Kidney (tissue), 14 donors: ENCODE results near the gene SMIM24. TPM values are rescaled to one million over a fixed set of nuclear protein-coding genes. Genes with fewer than 3 reads are reported as not detected.
"Not testable (repeated sequence)": the region's sequence is repeated elsewhere in the genome, so short reads cannot be mapped to it uniquely, and the experiment has no call there.

ENCODE experiments used
- DNase-seq, 5 donors: peaks; one replicate each; pipeline ENCODE4 v3.0.0-alpha.2; 2013 to 2020
- FAIRE-seq: peaks from 2 replicates; lab custom pipeline; 2012; peaks lifted over from hg19 to GRCh38; lab: Jason Lieb, UNC
- H3K27ac ChIP-seq, 2 donors: one replicate each; pipeline ENCODE4 v1.7.0; 2013; ENCODE audit warnings: low read depth in 2 of 2, low read length in 2 of 2, inconsistent platforms in 1 of 2
- H3K27me3 ChIP-seq: one replicate; pipeline ENCODE4 v1.7.1; 2013; ENCODE audit warnings: low read length, inconsistent platforms; ENCODE audit not compliant: control insufficient read depth, insufficient read depth
- H3K36me3 ChIP-seq, 3 donors: one replicate each; pipeline versions ENCODE4 v1.7.0 to v1.7.1; 2013; ENCODE audit warnings: low read length in 3 of 3, control low read depth in 1 of 3, inconsistent platforms in 1 of 3; ENCODE audit not compliant: insufficient read depth in 3 of 3, control insufficient read depth in 2 of 3
- H3K4me1 ChIP-seq, 3 donors: one replicate each; pipeline versions ENCODE4 v1.7.0 to v1.7.1; 2013; ENCODE audit warnings: low read length in 3 of 3, inconsistent platforms in 1 of 3, low read depth in 1 of 3; ENCODE audit not compliant: control insufficient read depth in 2 of 3, insufficient read depth in 2 of 3
- H3K4me3 ChIP-seq, 3 donors: one replicate each; pipeline versions ENCODE4 v1.7.0 to v1.8.1; 2013; ENCODE audit warnings: low read length in 3 of 3, control low read depth in 1 of 3, inconsistent platforms in 1 of 3
- H3K9ac ChIP-seq, 3 donors: one replicate each; pipeline versions ENCODE4 v1.7.0 to v1.7.1; 2013; ENCODE audit warnings: low read length in 3 of 3, control low read depth in 1 of 3, inconsistent platforms in 1 of 3
- H3K9me3 ChIP-seq, 3 donors: one replicate each; pipeline versions ENCODE4 v1.7.0 to v1.7.1; 2013; ENCODE audit warnings: low read length in 3 of 3, control low read depth in 1 of 3, inconsistent platforms in 1 of 3; ENCODE audit not compliant: control insufficient read depth in 2 of 3, insufficient read depth in 1 of 3
- intact Hi-C: fragments of 100-400 bp; cut with DNase I; formaldehyde crosslinking; loops from one replicate; pipeline ENCODE4 v1.11.1; 2022
- polyA plus RNA-seq: library from polyadenylated mRNA; stranded (reverse); fragments of 350-450 nt; fragmentation: Illumina TruSeq; extraction: RNeasy Lipid Tissue Mini Kit (QIAGEN cat#74804); gene quantifications from one replicate; pipeline ENCODE4 v1.2.3, GENCODE V29; 2014; ENCODE audit warnings: low read depth, low replicate concordance; ENCODE audit not compliant: insufficient read depth
- total RNA-seq: library from RNA; stranded (reverse); fragmentation: NEBNext Ultra II Directional; extraction: Animal tissue kit (Norgen Biotek cat#: 25700); gene quantifications from one replicate; pipeline ENCODE4 v1.2.1, GENCODE V29; 2021
- TF ChIP-seq, protein P1 (sequence below): IDR thresholded peaks from 3 replicates; pipeline ENCODE4 v1.5.1; 2012; ENCODE audit warnings: mild to moderate bottlenecking, moderate library complexity, borderline replicate concordance; ENCODE audit not compliant: insufficient read depth; ENCODE audit errors: extremely low read depth
- donor health status: control.
- donor health status: control.
- donor health status: control.
- donor health status: control.
- donor health status: control.
- donor health status: DM: yes; HTN: yes; CAD: no.
- donor health status: Normal renal cell carcinoma (clear cell type).

Gene SMIM24
- total and polyA plus RNA-seq, 2 donors from 2014 or later = 49.8 to 1,108 TPM

GRCh38 chr19:3433805-3434540, 46.4 kb downstream of the SMIM24 start:
- H3K4me1 ChIP-seq = peaks cover 0 to 12% (median 7%) of the 10 kb centered on the region in 3 donors
- TF ChIP-seq, protein P1, sequence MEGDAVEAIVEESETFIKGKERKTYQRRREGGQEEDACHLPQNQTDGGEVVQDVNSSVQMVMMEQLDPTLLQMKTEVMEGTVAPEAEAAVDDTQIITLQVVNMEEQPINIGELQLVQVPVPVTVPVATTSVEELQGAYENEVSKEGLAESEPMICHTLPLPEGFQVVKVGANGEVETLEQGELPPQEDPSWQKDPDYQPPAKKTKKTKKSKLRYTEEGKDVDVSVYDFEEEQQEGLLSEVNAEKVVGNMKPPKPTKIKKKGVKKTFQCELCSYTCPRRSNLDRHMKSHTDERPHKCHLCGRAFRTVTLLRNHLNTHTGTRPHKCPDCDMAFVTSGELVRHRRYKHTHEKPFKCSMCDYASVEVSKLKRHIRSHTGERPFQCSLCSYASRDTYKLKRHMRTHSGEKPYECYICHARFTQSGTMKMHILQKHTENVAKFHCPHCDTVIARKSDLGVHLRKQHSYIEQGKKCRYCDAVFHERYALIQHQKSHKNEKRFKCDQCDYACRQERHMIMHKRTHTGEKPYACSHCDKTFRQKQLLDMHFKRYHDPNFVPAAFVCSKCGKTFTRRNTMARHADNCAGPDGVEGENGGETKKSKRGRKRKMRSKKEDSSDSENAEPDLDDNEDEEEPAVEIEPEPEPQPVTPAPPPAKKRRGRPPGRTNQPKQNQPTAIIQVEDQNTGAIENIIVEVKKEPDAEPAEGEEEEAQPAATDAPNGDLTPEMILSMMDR = no peak
- no peak for FAIRE-seq
- peak in 1 of 5 donors; percentile 74 for DNase-seq
- H3K36me3 ChIP-seq = peaks cover 0 to 13% (median 2%) of the 10 kb centered on the region in 3 donors
- peak overlapping the region; percentile 90 to 97 for H3K27ac ChIP-seq
- H3K27me3 ChIP-seq = no peaks in the 10 kb centered on the region
- no peaks in the 10 kb centered on the region for H3K9me3 ChIP-seq
- intact Hi-C loops = loop anchor here (10.0 kb wide), 1 partner anchor 89 kb away; no protein-coding TSS in a partner anchor
- peak overlapping the region in 1 of 3 donors; percentile 64 for H3K4me3 ChIP-seq
- peak overlapping the region in 1 of 3 donors; percentile 97 for H3K9ac ChIP-seq

GRCh38 chr19:3433313-3433712, 47.0 kb downstream of the SMIM24 start:
- no peak overlapping the region for H3K9ac ChIP-seq
- peaks cover 0 to 10% (median 2%) of the 10 kb centered on the region in 3 donors for H3K36me3 ChIP-seq
- TF ChIP-seq, protein P1 = no peak
- no peak for FAIRE-seq
- H3K27ac ChIP-seq = peak overlapping the region; percentile 90 to 97
- DNase-seq = peak in 1 of 5 donors; percentile 79
- no peaks in the 10 kb centered on the region for H3K27me3 ChIP-seq
- no peaks in the 10 kb centered on the region for H3K9me3 ChIP-seq
- H3K4me3 ChIP-seq = no peak overlapping the region
- intact Hi-C loops = loop anchor here (10.0 kb wide), 1 partner anchor 89 kb away; no protein-coding TSS in a partner anchor
- peaks cover 0 to 12% (median 7%) of the 10 kb centered on the region in 3 donors for H3K4me1 ChIP-seq

- FAIRE-seq (no peak), DNase-seq (no peak)
- Histone ChIP-seq H3K27ac (no peak overlapping the region), H3K4me1 (peaks cover 0 to 12% (median 7%) of the 10 kb centered on the region in 3 donors), H3K4me3 (no peak overlapping the region), H3K27me3 (no peaks in the 10 kb centered on the region), H3K9ac (peak overlapping the region in 1 of 3 donors; percentile 9), H3K36me3 (peaks cover 0 to 10% (median 2%) of the 10 kb centered on the region in 3 donors), H3K9me3 (no peaks in the 10 kb centered on the region)
- intact Hi-C loops = loop anchor here (10.0 kb wide), 1 partner anchor 87 kb away; no protein-coding TSS in a partner anchor
- TF ChIP-seq, protein P1 = no peak
Measured at GRCh38 chr19:3431760-3432397, 48.4 kb downstream of the SMIM24 start.

DNA sequence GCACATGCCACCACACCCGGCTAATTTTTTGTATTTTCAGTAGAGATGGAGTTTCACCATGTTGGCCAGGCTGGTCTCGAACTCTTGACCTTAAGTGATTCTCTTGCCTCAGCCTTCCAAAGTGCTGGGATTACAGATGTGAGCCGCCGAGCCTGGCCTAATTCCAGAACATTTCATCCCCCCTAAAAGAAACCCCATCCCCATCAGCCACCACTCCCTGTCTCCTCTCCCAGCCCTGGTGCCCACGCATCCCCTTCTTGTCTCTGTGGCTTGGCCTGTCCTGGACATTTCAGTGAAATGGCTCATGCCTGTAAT, 50.0 kb downstream of the SMIM24 start:
- not testable (repeated sequence) for H3K4me1 ChIP-seq, H3K27me3 ChIP-seq, H3K9ac ChIP-seq, DNase-seq, FAIRE-seq, H3K4me3 ChIP-seq, H3K9me3 ChIP-seq
- H3K36me3 ChIP-seq = peaks cover 0 to 14% (median 2%) of the 10 kb centered on the region in 3 donors
- peak overlapping the region in 1 of 2 donors; percentile 69 for H3K27ac ChIP-seq
- intact Hi-C loops = loop anchor here (10.0 kb wide), 1 partner anchor 86 kb away; no protein-coding TSS in a partner anchor
